HG03442 (cell line): ENCODE data around the gene SYMPK.

Experiments
- ATAC-seq: cut with Tn5 transposase; IDR thresholded peaks from one replicate; pipeline ENCODE4 v1.9.1; 2021; ENCODE audit warnings: mild to moderate bottlenecking, moderate library complexity; ENCODE audit not compliant: unreplicated experiment

Gene SYMPK

GRCh38 chr19:45782820-45783785 is 79.8 kb downstream of the SYMPK start:
- ATAC-seq: no peak

- ATAC-seq: no peak
Observed at GRCh38 chr19:45782162-45782691, 80.7 kb downstream of the SYMPK start, which contains the start of gene DMPK. Gene DMPK (minus strand): TSS chr19:45782490. CDS start chr19:45782352, 138 bp downstream.

- no peak for ATAC-seq
Observed at GRCh38 chr19:45781214-45782161, 81.5 kb downstream of the SYMPK start.

- ATAC-seq: no peak
Observed at GRCh38 chr19:45780448-45781213, 82.3 kb downstream of the SYMPK start.

GRCh38 chr19:45780146-45780447 is 82.8 kb downstream of the SYMPK start:
- ATAC-seq: no peak

GRCh38 chr19:45779231-45780145 is 83.5 kb downstream of the SYMPK start:
- ATAC-seq: peak; percentile 51

GRCh38 chr19:45778010-45778661 is 84.8 kb downstream of the SYMPK start:
- no peak for ATAC-seq

GRCh38 chr19:45777395-45777961 is 85.5 kb downstream of the SYMPK start:
- ATAC-seq: no peak

GRCh38 chr19:45774765-45775164 is 88.2 kb downstream of the SYMPK start:
- no peak for ATAC-seq

GRCh38 chr19:45773384-45773783 is 89.6 kb downstream of the SYMPK start:
- ATAC-seq: no peak

GRCh38 chr19:45772912-45773311 is 90.0 kb downstream of the SYMPK start:
- no peak for ATAC-seq

- ATAC-seq: no peak
Observed at GRCh38 chr19:45772130-45772840, 90.7 kb downstream of the SYMPK start.

- no peak for ATAC-seq
Observed at GRCh38 chr19:45771311-45771933, 91.5 kb downstream of the SYMPK start.

- peak; percentile 46 for ATAC-seq
Observed at GRCh38 chr19:45770192-45771101, 92.5 kb downstream of the SYMPK start.

GRCh38 chr19:45769821-45770191 is 93.1 kb downstream of the SYMPK start:
- ATAC-seq: no peak

- peak; percentile 60 for ATAC-seq
Observed at GRCh38 chr19:45768984-45769782, 93.8 kb downstream of the SYMPK start, which contains the start of gene SIX5. Gene SIX5 (minus strand): TSS chr19:45769252. CDS start chr19:45768844, 408 bp downstream.
